OCI-M1 (cell line): ENCODE results near the gene KMT5C.

Source experiments
- DNase-seq: peaks from one replicate; lab custom pipeline; 2025; lab: John Stamatoyannopoulos, UW

Gene KMT5C

GRCh38 chr19:55347442-55348009, 7.8 kb downstream of the KMT5C start:
- no peak for DNase-seq

GRCh38 chr19:55348317-55349034, 8.8 kb downstream of the KMT5C start:
- DNase-seq: no peak

GRCh38 chr19:55350620-55351315, 11.1 kb downstream of the KMT5C start:
- DNase-seq: no peak

GRCh38 chr19:55352040-55352439, 12.4 kb downstream of the KMT5C start:
- no peak for DNase-seq

- no peak for DNase-seq
Observed at GRCh38 chr19:55352549-55353145, 13.0 kb downstream of the KMT5C start.

- DNase-seq: no peak
Observed at GRCh38 chr19:55353356-55353802, 13.7 kb downstream of the KMT5C start.

- DNase-seq: peak; percentile 54
Observed at GRCh38 chr19:55353803-55354697, 14.4 kb downstream of the KMT5C start.

GRCh38 chr19:55354698-55355212, 15.1 kb downstream of the KMT5C start, which contains the start of gene COX6B2:
COX6B2 (minus strand) TSS chr19:55354719; CDS start chr19:55354521, 198 bp downstream.
- DNase-seq: no peak

GRCh38 chr19:55355213-55355821, 15.6 kb downstream of the KMT5C start:
- DNase-seq: no peak

- no peak for DNase-seq
Observed at GRCh38 chr19:55358493-55358892, 18.8 kb downstream of the KMT5C start.

GRCh38 chr19:55358943-55359908, 19.6 kb downstream of the KMT5C start:
- DNase-seq: no peak

- no peak for DNase-seq
Observed at GRCh38 chr19:55360902-55361301, 21.2 kb downstream of the KMT5C start.

- no peak for DNase-seq
Observed at GRCh38 chr19:55362174-55362989, 22.7 kb downstream of the KMT5C start.

GRCh38 chr19:55362990-55363716, 23.5 kb downstream of the KMT5C start, which contains the start of gene GARIN5B:
GARIN5B (minus strand) TSS chr19:55363260; CDS start chr19:55363066, 194 bp downstream.
- no peak for DNase-seq

GRCh38 chr19:55365245-55365644, 25.6 kb downstream of the KMT5C start:
- no peak for DNase-seq

- DNase-seq: no peak
Observed at GRCh38 chr19:55365964-55366363, 26.3 kb downstream of the KMT5C start.

- DNase-seq: no peak
Observed at GRCh38 chr19:55366790-55367189, 27.1 kb downstream of the KMT5C start.

- no peak for DNase-seq
Observed at GRCh38 chr19:55368106-55368505, 28.4 kb downstream of the KMT5C start.
